Fibroblast of villous mesenchyme (primary cell): ENCODE data around the gene POU2F1. TPM values are rescaled to one million over a fixed set of nuclear protein-coding genes. Genes with fewer than 3 reads are reported as not detected.

Experiments
- DNase-seq: peaks from one replicate; pipeline ENCODE4 v3.0.0-alpha.2; 2010; ENCODE audit warnings: low read depth
- H3K4me3 ChIP-seq: 2 replicates; pipeline ENCODE4 v1.5.1; 2011; ENCODE audit warnings: low read depth, mild to moderate bottlenecking, low read length
- CTCF ChIP-seq: IDR thresholded peaks from 2 replicates; pipeline ENCODE4 v1.5.1; 2012; ENCODE audit warnings: low read depth, mild to moderate bottlenecking, low read length; ENCODE audit not compliant: insufficient read depth
- total RNA-seq: library from RNA; depleted of rRNA; stranded (reverse); fragments of >200 nt; gene quantifications from 2 replicates; pipeline ENCODE4 v1.2.3, GENCODE V29; 2012

Gene POU2F1
- total RNA-seq, 1 donor, result 6.9 TPM

- no peak for TF ChIP-seq CTCF
- peak; percentile 55 for DNase-seq
- H3K4me3 ChIP-seq, result no peak overlapping the region
These were observed 187.7 kb downstream of the POU2F1 start for GRCh38 chr1:167408355-167408754.

GRCh38 chr1:167409183-167409582 lies 188.5 kb downstream of the POU2F1 start:
- TF ChIP-seq CTCF, result no peak
- DNase-seq, result no peak

GRCh38 chr1:167412072-167412471 lies 191.4 kb downstream of the POU2F1 start:
- DNase-seq, result no peak
- no peak for TF ChIP-seq CTCF
- H3K4me3 ChIP-seq, result no peak overlapping the region

More at GRCh38 chr1:167409183-167409582, 188.5 kb downstream of the POU2F1 start:
- no peak overlapping the region for H3K4me3 ChIP-seq

GRCh38 chr1:167412920-167413319 lies 192.2 kb downstream of the POU2F1 start:
- no peak for TF ChIP-seq CTCF
- H3K4me3 ChIP-seq, result no peak overlapping the region
- no peak for DNase-seq

- DNase-seq, result no peak
- H3K4me3 ChIP-seq, result no peak overlapping the region
- no peak for TF ChIP-seq CTCF
These were observed 192.6 kb downstream of the POU2F1 start for GRCh38 chr1:167413328-167413727.

- no peak for DNase-seq
- no peak overlapping the region for H3K4me3 ChIP-seq
- no peak for TF ChIP-seq CTCF
These were observed 195.8 kb downstream of the POU2F1 start for GRCh38 chr1:167416506-167416905.

GRCh38 chr1:167418391-167418790 lies 197.7 kb downstream of the POU2F1 start:
- no peak for TF ChIP-seq CTCF
- H3K4me3 ChIP-seq, result no peak overlapping the region
- DNase-seq, result no peak
